NK-92 (cell line): ENCODE results near the gene NFASC.

ENCODE experiments used
- DNase-seq: peaks from one replicate; lab custom pipeline; 2025; ENCODE audit not compliant: unreplicated experiment; lab: John Stamatoyannopoulos, UW

NFASC gene

GRCh38 chr1:204870160-204870912 is at the start of gene NFASC:
NFASC (plus strand) TSS chr1:204870862; CDS start chr1:204944316, 73,454 bp downstream.
- no peak for DNase-seq

- no peak for DNase-seq
Measured at GRCh38 chr1:204821476-204821875, 49.2 kb upstream of the NFASC start.

GRCh38 chr1:204821924-204822323 is 48.7 kb upstream of the NFASC start:
- no peak for DNase-seq

- DNase-seq: no peak
Measured at GRCh38 chr1:204826970-204827369, 43.7 kb upstream of the NFASC start.

- DNase-seq: no peak
Measured at GRCh38 chr1:204828352-204828850, 42.3 kb upstream of the NFASC start.

GRCh38 chr1:204829133-204829825 is 41.4 kb upstream of the NFASC start:
- DNase-seq: no peak

- DNase-seq: no peak
Measured at GRCh38 chr1:204830747-204831146, 39.9 kb upstream of the NFASC start.

GRCh38 chr1:204831186-204831585 is 39.5 kb upstream of the NFASC start:
- no peak for DNase-seq

GRCh38 chr1:204834336-204834735 is 36.3 kb upstream of the NFASC start:
- DNase-seq: no peak

- DNase-seq: no peak
Measured at GRCh38 chr1:204834752-204835151, 35.9 kb upstream of the NFASC start.

- no peak for DNase-seq
Measured at GRCh38 chr1:204835737-204836136, 34.9 kb upstream of the NFASC start.

GRCh38 chr1:204836856-204837255 is 33.8 kb upstream of the NFASC start:
- no peak for DNase-seq

GRCh38 chr1:204837440-204838084 is 33.1 kb upstream of the NFASC start:
- no peak for DNase-seq

GRCh38 chr1:204841316-204841715 is 29.3 kb upstream of the NFASC start:
- DNase-seq: no peak

GRCh38 chr1:204841798-204842197 is 28.9 kb upstream of the NFASC start:
- DNase-seq: no peak

- no peak for DNase-seq
Measured at GRCh38 chr1:204842369-204842768, 28.3 kb upstream of the NFASC start.

GRCh38 chr1:204842892-204843291 is 27.8 kb upstream of the NFASC start:
- no peak for DNase-seq

GRCh38 chr1:204846546-204846945 is 24.1 kb upstream of the NFASC start:
- DNase-seq: no peak

- no peak for DNase-seq
Measured at GRCh38 chr1:204848579-204848978, 22.1 kb upstream of the NFASC start.

GRCh38 chr1:204852854-204853253 is 17.8 kb upstream of the NFASC start:
- DNase-seq: no peak

- DNase-seq: no peak
Measured at GRCh38 chr1:204853436-204853835, 17.2 kb upstream of the NFASC start.

- DNase-seq: no peak
Measured at GRCh38 chr1:204854286-204854685, 16.4 kb upstream of the NFASC start.
